ENCODE results near the gene ZFAND3. TPM values are rescaled to one million over a fixed set of nuclear protein-coding genes. Genes with fewer than 3 reads are reported as not detected.
A peak's percentile ranks its signal among the peaks of the same experiment; 100 is the strongest.

Gene ZFAND3
- total and polyA plus RNA-seq, 2 of the 4 experiments (the other 2 are of a cell fraction), result 10.9 to 26.7 TPM

- peaks cover 5% of the 10 kb centered on the region for H3K36me3 ChIP-seq (ENCODE audit: control insufficient read depth, insufficient read depth, low read length)
- peaks cover 42% of the 10 kb centered on the region; the same call in 1 of the 2 replicates for H4K20me1 ChIP-seq (ENCODE audit: insufficient read depth, low read length)
- H3K4me3 ChIP-seq (ENCODE audit: insufficient read depth, low read depth, low read length), result no peak overlapping the region
- H3K9ac ChIP-seq (ENCODE audit: low read depth, low read length), result no peak overlapping the region
- no peak overlapping the region for H2BK20ac ChIP-seq (ENCODE audit: low read depth, low read length)
- no peak overlapping the region for H2BK120ac ChIP-seq (ENCODE audit: low read depth, low read length)
- H3K27me3 ChIP-seq (ENCODE audit: control insufficient read depth, insufficient read depth, low read length), result no peaks in the 10 kb centered on the region
- BruUV-seq (replicated peaks), result no TSS peak
- intact Hi-C loops (cut with micrococcal nuclease), result no loop called here
- dilution Hi-C loops (cut with HindIII; ENCODE audit: low sequenced_read_pairs, unreplicated experiment), result no loop called here
- no peak overlapping the region for H4K5ac ChIP-seq (ENCODE audit: low read depth, low read length)
- no peaks in the 10 kb centered on the region for H3K9me3 ChIP-seq (ENCODE audit: control insufficient read depth, insufficient read depth, low read length)
- H3K4me2 ChIP-seq (ENCODE audit: low read depth, low read length), result no peak overlapping the region
- no peak for DNase-seq
- ChIA-PET POLR2A (ENCODE audit: unreplicated experiment) (no interaction called here), CTCF (no interaction called here)
- H2AK5ac ChIP-seq (ENCODE audit: low read depth, low read length), result no peak overlapping the region
- no CpG with 5 or more reads among the region's 1 CpG for WGBS, 2 experiments (ENCODE audit: extremely low coverage in 2 of 2, insufficient read length in 1 of 2)
- H2BK15ac ChIP-seq (ENCODE audit: low read depth, low read length), result no peak overlapping the region
- H3K79me1 ChIP-seq (ENCODE audit: low read depth in 1 of 2, low read length in 2 of 2), result peaks cover 36 to 59% of the 10 kb centered on the region in 2 experiments
- ATAC-seq (ENCODE audit: low read depth), result no peak; the same call in 1 of the 2 replicates
- no peak overlapping the region for H3K27ac ChIP-seq (ENCODE audit: insufficient read depth, low read length)
- TF ChIP-seq RCOR1 (IDR thresholded peaks at IDR 0.05; ENCODE audit: insufficient replicate concordance, low read length) (no peak), BHLHE40 (IDR thresholded peaks at IDR 0.05; ENCODE audit: low read depth, low read length) (no peak), POLR2A (IDR thresholded peaks at IDR 0.05; ENCODE audit: low read depth, low read length) (no peak), NFE2L2 (IDR thresholded peaks at IDR 0.05; ENCODE audit: low read depth, low read length) (no peak), MAZ (IDR thresholded peaks at IDR 0.05; ENCODE audit: borderline replicate concordance, low read depth, low read length) (no peak), RAD21 (IDR thresholded peaks at IDR 0.05; ENCODE audit: low read length) (no peak), SMC3 (IDR thresholded peaks at IDR 0.05; ENCODE audit: low read depth, low read length) (no peak), CHD1 (IDR thresholded peaks at IDR 0.05; ENCODE audit: low read depth, low read length) (no peak), MXI1 (IDR thresholded peaks at IDR 0.05; ENCODE audit: borderline replicate concordance, low read depth, low read length) (no peak), ELK1 (IDR thresholded peaks at IDR 0.05; ENCODE audit: borderline replicate concordance, low read depth, low read length) (no peak), CEBPB (IDR thresholded peaks at IDR 0.05; ENCODE audit: low read depth, low read length) (no peak), RFX5 (IDR thresholded peaks at IDR 0.05; ENCODE audit: low read depth, low read length) (no peak), FOS (IDR thresholded peaks at IDR 0.05; ENCODE audit: low read depth, low read length) (no peak), MAFK (IDR thresholded peaks at IDR 0.05; ENCODE audit: low read depth, low read length) (no peak)
- TF ChIP-seq, protein P1, sequence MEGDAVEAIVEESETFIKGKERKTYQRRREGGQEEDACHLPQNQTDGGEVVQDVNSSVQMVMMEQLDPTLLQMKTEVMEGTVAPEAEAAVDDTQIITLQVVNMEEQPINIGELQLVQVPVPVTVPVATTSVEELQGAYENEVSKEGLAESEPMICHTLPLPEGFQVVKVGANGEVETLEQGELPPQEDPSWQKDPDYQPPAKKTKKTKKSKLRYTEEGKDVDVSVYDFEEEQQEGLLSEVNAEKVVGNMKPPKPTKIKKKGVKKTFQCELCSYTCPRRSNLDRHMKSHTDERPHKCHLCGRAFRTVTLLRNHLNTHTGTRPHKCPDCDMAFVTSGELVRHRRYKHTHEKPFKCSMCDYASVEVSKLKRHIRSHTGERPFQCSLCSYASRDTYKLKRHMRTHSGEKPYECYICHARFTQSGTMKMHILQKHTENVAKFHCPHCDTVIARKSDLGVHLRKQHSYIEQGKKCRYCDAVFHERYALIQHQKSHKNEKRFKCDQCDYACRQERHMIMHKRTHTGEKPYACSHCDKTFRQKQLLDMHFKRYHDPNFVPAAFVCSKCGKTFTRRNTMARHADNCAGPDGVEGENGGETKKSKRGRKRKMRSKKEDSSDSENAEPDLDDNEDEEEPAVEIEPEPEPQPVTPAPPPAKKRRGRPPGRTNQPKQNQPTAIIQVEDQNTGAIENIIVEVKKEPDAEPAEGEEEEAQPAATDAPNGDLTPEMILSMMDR (conservative IDR thresholded peaks at IDR 0.05; ENCODE audit: low read depth, low read length), result no peak
- TF ChIP-seq, protein P2, sequence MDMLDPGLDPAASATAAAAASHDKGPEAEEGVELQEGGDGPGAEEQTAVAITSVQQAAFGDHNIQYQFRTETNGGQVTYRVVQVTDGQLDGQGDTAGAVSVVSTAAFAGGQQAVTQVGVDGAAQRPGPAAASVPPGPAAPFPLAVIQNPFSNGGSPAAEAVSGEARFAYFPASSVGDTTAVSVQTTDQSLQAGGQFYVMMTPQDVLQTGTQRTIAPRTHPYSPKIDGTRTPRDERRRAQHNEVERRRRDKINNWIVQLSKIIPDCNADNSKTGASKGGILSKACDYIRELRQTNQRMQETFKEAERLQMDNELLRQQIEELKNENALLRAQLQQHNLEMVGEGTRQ (IDR thresholded peaks at IDR 0.05; ENCODE audit: low read depth, low read length), result no peak
- no peak overlapping the region for H2AFZ ChIP-seq (replicated peaks; ENCODE audit: low read length, poor library complexity)
- no peak overlapping the region for H4K91ac ChIP-seq (ENCODE audit: insufficient read depth, low read depth, low read length)
- in situ Hi-C loops (cut with MboI; ENCODE audit: low sequenced_read_pairs), result no loop called here
- peaks cover 20% of the 10 kb centered on the region for H3K9me1 ChIP-seq (ENCODE audit: insufficient read depth, low read length)
- H2BK5ac ChIP-seq (ENCODE audit: low read depth, low read length, poor library complexity, severe bottlenecking), result no peak overlapping the region
- no peak overlapping the region for H3K14ac ChIP-seq (replicated peaks; ENCODE audit: low read depth, low read length)
- peak overlapping the region; percentile 25; the same call in 1 of the 2 replicates for H3K23ac ChIP-seq (ENCODE audit: low read depth, low read length)
- H3K56ac ChIP-seq (ENCODE audit: extremely low read depth, insufficient read depth, low read length), result no peak overlapping the region
- H4K8ac ChIP-seq (ENCODE audit: low read depth in 2 of 2, low read length in 2 of 2), result no peak overlapping the region
- no peak overlapping the region for H3K4ac ChIP-seq (ENCODE audit: low read depth, low read length)
- H3K18ac ChIP-seq (ENCODE audit: low read depth, low read length), result no peak overlapping the region
- H3K4me1 ChIP-seq (ENCODE audit: control insufficient read depth, insufficient read depth, low read length), result peaks cover 5% of the 10 kb centered on the region
- H2AK9ac ChIP-seq (replicated peaks; ENCODE audit: low read depth, low read length, poor library complexity), result no peak overlapping the region
These were observed 259.6 kb downstream of the ZFAND3 start for GRCh38 chr6:38079107-38079506.

Data from IMR-90 (cell line).